Skeletal muscle satellite cell (primary cell): ENCODE results near the gene SH3BP5L. TPM values are rescaled to one million over a fixed set of nuclear protein-coding genes. Genes with fewer than 3 reads are reported as not detected.

Source experiments
- H3K27me3 ChIP-seq: 2 replicates; pipeline ENCODE4 v1.7.0; 2013; ENCODE audit warnings: low read length; ENCODE audit not compliant: control insufficient read depth, insufficient read depth
- H3K36me3 ChIP-seq: 2 replicates; pipeline ENCODE4 v1.7.0; 2013; ENCODE audit warnings: mild to moderate bottlenecking, control low read depth, low read length; ENCODE audit not compliant: insufficient read depth
- H3K4me1 ChIP-seq: 2 replicates; pipeline ENCODE4 v1.7.0; 2013; ENCODE audit warnings: low read length; ENCODE audit not compliant: control insufficient read depth, insufficient read depth
- H3K4me2 ChIP-seq: 2 replicates; pipeline ENCODE4 v1.7.0; 2013; ENCODE audit warnings: mild to moderate bottlenecking, low read length
- H3K4me3 ChIP-seq: 2 replicates; pipeline ENCODE4 v1.7.0; 2013; ENCODE audit warnings: low read length
- H3K9ac ChIP-seq: 2 replicates; pipeline ENCODE4 v1.7.0; 2013; ENCODE audit warnings: mild to moderate bottlenecking, low read depth, low read length, moderate library complexity
- H3K9me3 ChIP-seq: replicated peaks from 2 replicates; pipeline ENCODE4 v1.7.0; 2013; ENCODE audit warnings: mild to moderate bottlenecking, control low read depth, low read length
- total RNA-seq: library from RNA; depleted of rRNA; stranded (reverse); fragments of >200 nt; gene quantifications from 2 replicates; pipeline ENCODE4 v1.2.3, GENCODE V29; 2012; rRNA removed

The SH3BP5L gene
- 19.0 and 27.3 TPM in 2 replicates for total RNA-seq

DNA sequence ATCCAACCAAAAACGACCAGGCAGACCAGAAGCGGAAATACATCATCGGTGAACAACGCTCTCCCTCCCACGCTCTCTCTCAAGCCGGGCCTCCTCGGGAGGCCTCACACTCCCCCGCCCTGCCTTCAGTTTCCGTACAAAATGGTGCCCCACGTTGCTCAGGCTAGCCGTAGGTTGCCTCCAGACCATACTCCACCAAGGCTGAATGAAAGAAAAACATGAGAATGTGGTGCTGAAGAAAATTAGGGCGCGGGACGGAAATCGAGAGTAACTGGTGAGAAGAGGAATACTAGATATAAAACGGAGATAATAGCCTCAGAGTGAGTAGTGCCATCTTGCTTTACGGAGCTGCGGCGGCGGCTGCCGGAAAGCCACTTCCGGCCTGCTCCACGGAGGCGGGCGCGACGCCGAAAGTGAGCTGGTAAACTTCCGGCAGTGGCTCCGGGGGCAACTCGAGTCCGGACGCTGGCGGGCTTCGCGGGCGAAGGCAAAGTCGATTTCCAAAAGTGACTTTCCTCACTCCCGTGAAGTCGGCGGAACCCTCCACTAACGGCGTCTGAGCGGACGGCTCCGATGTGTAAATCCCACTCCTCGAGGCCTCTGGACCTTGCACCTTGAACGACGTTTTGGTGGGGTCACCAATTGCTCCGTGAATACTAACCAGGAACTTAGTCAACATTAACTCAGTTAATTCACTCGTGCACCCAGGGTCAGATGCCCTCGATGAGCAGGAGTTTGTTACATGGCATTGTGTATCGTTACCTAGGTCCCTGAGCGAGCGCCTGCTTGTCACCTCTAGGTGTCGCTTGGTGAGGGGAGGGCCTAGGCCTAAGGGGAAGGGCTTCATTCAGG lies at the start of gene SH3BP5L:
SH3BP5L (minus strand) TSS at position 7 of the 852 bp plus-strand sequence. CDS start 980 bp downstream, outside the sequence.
- H3K36me3 ChIP-seq: peaks cover 25% of the 10 kb centered on the region
- peak within 1 kb of the TSS; percentile 89 for H3K9ac ChIP-seq
- H3K4me3 ChIP-seq: peak within 1 kb of the TSS; percentile 82
- H3K27me3 ChIP-seq: peaks cover 2% of the 10 kb centered on the region
- H3K4me2 ChIP-seq: peak within 1 kb of the TSS; percentile 95
- peaks cover 44% of the 10 kb centered on the region for H3K4me1 ChIP-seq
- H3K9me3 ChIP-seq: no peaks in the 10 kb centered on the region

DNA sequence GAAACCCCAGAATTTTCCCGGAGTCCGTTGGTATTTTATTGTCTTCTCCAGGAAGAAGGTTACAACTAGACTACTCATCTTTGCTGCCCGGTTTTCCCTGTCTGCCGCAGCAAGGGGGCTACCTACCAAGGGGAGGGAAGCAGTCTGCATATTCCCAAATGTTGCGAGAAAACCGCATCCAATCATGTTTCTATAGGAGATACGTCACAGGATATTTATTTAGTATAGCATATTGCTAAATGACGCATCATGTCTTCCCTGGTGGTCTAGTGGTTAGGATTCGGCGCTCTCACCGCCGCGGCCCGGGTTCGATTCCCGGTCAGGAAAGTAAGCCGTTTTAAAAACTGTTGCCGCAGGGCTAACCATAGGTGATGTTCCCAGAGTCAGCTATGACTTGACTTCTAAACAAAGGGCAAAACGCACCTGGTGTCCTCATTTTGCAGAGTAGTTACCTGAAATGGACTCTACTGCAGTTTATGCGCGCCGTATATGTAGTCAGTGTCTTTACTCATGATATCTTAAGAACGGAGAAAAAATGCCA lies 48.3 kb upstream of the SH3BP5L start:
- H3K9me3 ChIP-seq: no peaks in the 10 kb centered on the region
- H3K9ac ChIP-seq: peak overlapping the region; percentile 56
- no peaks in the 10 kb centered on the region for H3K36me3 ChIP-seq
- no peaks in the 10 kb centered on the region for H3K4me1 ChIP-seq
- H3K4me3 ChIP-seq: peak overlapping the region; percentile 69
- H3K27me3 ChIP-seq: peaks cover 5% of the 10 kb centered on the region
- H3K4me2 ChIP-seq: peak overlapping the region; percentile 84

DNA sequence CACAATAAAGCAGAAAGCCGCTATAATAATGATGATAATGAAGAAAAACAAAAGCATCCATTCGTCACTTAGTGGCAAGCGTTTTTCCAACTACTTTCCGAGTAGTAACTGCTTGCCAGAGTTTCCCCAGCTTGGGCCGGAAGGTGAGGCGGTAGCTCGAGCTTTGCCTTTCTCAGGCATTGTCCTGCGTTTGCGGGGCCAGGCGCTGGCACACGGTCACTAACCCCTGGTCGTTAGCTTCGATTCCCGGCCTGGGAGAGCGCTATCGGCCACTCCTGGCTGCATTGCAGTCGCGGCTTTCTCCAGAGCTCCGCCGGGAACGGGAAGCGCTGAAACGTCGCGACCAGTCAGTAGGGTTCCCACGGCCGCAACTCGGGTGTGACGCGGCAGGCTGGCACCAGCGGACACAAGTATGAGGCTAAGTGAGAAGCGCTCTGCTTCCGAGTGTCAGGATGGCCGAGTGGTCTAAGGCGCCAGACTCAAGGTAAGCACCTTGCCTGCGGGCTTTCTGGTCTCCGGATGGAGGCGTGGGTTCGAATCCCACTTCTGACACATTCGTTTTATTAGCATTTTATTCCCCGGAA lies 47.8 kb upstream of the SH3BP5L start:
- H3K9me3 ChIP-seq: no peaks in the 10 kb centered on the region
- no peaks in the 10 kb centered on the region for H3K36me3 ChIP-seq
- peak overlapping the region; percentile 80 for H3K4me3 ChIP-seq
- H3K27me3 ChIP-seq: peaks cover under 1% of the 10 kb centered on the region
- peak overlapping the region; percentile 90 for H3K4me2 ChIP-seq
- H3K4me1 ChIP-seq: no peaks in the 10 kb centered on the region
- peak overlapping the region; percentile 88 for H3K9ac ChIP-seq

DNA sequence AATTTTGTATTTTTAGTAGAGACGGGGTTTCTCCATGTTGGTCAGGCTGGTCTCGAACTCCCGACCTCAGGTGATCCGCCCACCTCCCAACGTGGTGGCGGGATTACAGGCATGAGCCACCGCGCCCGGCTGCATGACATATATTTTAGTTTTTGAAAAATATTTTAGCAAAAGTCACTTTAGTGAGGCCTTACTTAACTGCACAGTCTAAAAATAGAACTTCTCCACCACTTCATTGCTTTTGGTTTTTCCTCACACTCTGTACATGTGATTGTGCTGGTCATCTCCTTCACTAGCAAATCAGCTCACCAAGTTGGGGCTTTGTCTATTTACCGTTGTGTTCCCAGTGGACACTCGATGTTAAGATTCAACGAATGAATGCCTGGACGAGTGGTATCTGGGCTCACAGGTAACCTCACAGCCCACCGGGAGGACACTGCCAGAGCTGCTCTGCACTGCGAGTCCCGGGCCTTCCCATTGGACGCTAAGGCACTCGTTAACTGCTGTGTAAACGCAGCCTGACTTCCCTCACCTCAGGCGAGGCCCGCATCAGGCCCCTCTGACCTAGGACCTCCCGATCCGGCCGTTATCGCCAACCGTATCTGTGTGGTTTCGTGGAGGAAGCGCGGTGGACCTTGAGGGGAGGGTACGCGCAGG lies 47.2 kb upstream of the SH3BP5L start:
- Histone ChIP-seq H3K9ac (peak overlapping the region; percentile 88), H3K9me3 (no peaks in the 10 kb centered on the region), H3K36me3 (no peaks in the 10 kb centered on the region), H3K4me1 (no peaks in the 10 kb centered on the region), H3K4me2 (peak overlapping the region; percentile 90), H3K27me3 (no peaks in the 10 kb centered on the region), H3K4me3 (peak overlapping the region; percentile 80)

DNA sequence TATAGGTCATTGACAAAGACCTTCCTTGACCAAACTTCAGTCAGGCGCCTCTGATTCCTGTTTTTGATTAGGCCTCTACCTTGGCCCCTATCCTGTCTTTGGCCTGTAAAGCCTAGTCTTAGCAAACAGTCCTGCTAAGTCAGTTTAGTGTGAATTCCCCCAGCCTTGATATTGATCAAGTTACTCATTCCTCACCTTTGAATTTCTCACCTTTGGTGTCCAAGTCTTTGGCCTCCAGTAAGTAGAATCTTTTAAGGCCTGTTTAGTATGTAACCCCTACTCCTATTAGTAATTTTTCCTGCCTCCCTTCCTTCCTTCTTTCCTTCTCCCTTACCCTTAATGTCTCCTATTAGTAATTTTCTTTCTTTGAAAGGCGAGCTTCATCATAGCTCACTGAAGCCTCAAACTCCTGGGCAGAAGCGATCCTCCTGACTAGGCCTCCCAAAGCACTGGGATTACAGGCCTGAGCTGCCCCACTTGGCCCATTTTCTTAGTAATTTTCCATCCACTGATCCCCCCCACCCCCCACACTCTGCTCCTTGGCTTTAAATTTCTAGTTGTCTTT lies 46.2 kb upstream of the SH3BP5L start:
- Histone ChIP-seq H3K9me3 (no peaks in the 10 kb centered on the region), H3K4me2 (peak overlapping the region; percentile 90), H3K9ac (peak overlapping the region; percentile 88), H3K27me3 (no peaks in the 10 kb centered on the region), H3K36me3 (no peaks in the 10 kb centered on the region), H3K4me1 (no peaks in the 10 kb centered on the region), H3K4me3 (peak overlapping the region; percentile 80)

DNA sequence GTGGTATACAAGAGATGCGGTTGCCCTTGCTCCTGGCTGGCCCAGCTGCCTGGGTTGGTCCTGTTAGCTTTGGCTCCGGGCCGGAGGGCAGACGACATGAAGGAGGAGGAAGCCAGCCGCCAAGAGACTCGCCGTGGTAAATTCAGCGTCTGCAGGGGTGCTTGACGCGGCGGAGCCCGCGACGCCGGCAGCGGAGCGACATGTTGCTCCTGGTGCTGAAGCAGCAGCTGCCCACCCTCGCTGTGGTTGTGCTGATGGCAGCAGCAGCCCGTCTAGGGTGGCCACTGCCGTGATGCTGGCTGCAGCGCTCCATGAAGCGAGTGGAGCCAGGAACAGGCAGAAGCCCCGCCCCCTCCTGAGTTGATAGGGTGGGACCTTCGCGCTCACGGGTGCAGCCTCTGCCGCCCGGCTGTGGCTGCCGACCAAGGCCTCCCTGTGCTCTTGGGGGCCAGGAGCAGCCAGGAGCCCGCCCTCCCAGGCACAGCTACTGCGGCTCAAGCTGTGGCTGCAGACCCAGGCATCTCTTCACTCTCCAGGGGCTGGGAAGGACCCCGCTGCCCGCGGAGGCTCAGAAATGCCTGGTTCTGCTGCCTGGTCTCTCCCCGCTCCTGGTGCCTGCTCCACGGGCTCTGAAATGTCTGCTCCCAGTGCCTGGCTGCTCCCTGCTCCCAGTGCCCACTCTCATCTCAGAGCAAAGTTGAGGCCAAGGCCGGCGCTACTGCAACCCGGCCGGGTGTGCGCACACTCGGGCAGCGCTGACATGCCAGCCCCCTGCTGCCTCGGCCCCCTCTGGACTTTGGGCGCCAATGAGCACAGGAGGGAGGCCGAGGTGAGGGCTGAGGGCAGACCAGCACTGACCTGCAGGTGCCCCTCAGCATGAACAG lies 37.5 kb upstream of the SH3BP5L start:
- Histone ChIP-seq H3K4me2 (peak overlapping the region; percentile 93), H3K4me1 (peaks cover 21% of the 10 kb centered on the region), H3K36me3 (no peaks in the 10 kb centered on the region), H3K9ac (peak overlapping the region; percentile 51), H3K4me3 (peak overlapping the region; percentile 75), H3K9me3 (no peaks in the 10 kb centered on the region), H3K27me3 (no peaks in the 10 kb centered on the region)

DNA sequence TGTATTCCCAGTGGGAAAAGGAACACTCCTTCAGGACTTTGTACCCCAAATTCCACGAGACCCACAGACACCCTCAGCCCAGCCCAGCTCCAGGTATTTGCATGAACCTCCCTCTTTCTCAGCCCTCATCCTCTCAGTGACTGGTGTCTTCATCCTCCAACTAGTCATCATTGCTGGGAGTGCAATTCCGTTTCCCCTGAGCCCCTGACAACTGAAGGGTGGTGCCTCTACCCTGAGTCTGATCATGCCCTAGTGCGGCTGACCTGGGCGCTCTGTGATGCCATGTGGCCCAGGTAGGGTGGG lies 36.9 kb upstream of the SH3BP5L start:
- Histone ChIP-seq H3K27me3 (no peaks in the 10 kb centered on the region), H3K9me3 (no peaks in the 10 kb centered on the region), H3K4me3 (peak overlapping the region; percentile 75), H3K4me2 (peak overlapping the region; percentile 93), H3K36me3 (no peaks in the 10 kb centered on the region), H3K9ac (peak overlapping the region; percentile 51), H3K4me1 (peaks cover 26% of the 10 kb centered on the region)

DNA sequence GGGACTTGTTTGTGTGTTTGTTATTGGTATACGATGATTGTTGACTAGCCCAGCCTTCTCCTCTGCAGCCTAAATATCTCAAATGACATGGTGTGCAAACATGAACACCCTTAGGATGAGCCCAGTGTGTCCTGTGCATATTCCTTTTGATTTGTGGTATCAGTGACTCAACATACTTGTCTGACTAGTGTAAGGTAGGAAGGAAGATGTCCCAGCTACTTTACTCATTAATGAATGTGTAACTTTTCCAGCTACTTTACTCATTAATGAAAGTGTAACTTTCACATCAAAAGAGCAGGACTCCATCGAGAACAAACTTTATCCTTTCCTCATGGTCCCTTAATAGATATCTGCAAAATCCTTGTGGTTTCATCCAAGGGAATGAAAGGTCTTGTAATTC lies 35.9 kb upstream of the SH3BP5L start:
- Histone ChIP-seq H3K9me3 (no peaks in the 10 kb centered on the region), H3K27me3 (no peaks in the 10 kb centered on the region), H3K4me3 (no peak overlapping the region), H3K9ac (no peak overlapping the region), H3K4me1 (peaks cover 33% of the 10 kb centered on the region), H3K36me3 (no peaks in the 10 kb centered on the region), H3K4me2 (no peak overlapping the region)

DNA sequence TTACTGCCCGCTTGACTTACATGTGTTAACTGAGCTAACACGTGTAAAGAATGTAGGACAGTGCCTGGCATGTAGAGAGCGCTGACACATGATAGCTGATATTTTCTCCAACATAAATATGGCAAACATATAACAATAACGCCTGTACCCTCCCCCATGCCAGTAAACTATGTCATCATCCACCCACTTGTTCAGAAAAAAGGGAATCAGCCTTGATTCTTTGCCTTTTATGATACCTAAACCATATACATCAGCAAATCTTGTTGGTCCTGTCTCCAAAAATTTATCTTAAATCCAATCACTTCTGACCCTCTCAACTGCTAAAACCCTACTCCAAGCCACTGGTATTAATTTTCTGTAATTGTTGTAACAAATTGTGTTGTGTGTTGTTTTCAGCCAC lies 34.3 kb upstream of the SH3BP5L start:
- Histone ChIP-seq H3K4me3 (no peak overlapping the region), H3K9ac (no peak overlapping the region), H3K4me1 (peaks cover 33% of the 10 kb centered on the region), H3K27me3 (no peaks in the 10 kb centered on the region), H3K36me3 (peaks cover 9% of the 10 kb centered on the region), H3K9me3 (no peaks in the 10 kb centered on the region), H3K4me2 (peak overlapping the region; percentile 96)

DNA sequence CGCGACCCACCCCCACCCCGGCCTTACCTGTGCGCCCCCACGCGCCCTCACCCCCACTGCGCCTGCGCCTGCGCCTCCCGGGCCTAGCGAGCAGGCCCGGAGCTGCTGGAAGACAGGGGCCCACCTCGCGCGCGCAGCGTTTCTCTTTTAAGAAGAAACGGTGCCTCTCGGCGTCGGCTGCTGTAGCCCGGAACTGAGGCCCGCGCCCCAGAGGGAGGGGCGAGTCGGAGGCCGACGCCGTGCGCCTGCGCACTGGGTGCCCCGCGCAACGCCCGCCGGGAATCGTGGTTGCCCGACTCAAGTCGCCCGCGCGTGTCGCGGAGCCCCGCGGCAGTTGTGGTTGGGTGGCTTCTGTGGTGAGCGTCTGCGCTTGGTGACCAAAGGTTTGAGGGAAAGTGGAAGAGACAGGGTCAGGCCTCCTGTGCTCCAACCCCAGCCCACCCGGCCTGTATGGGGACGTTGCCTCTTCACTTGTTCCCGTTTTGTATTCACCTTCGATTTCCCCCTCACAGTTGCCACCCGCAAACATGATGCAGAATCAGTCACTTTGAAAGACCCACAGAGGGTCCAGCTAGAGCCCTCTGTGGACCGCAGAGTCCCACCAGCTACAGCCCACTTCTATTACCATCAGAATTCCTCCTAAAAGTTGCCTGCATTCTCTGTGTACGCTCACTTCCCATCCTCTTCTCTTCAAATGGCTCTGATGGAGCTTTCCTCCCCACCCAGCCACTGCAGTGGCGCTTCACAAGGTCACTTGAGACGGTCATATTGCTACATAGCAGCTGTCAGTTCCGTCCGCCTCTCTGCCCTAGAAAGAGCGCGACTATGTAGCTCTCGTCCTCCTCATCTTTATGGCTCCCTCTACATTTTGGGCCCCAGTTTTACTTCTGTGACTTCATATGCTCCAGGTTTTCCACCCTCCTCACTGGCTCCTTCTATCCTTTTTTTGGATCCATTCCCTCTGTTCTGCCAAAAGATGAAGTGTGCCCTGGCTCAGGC lies 33.5 kb upstream of the SH3BP5L start, which contains the start of gene ZNF692:
ZNF692 (minus strand) TSS at position 195 of the 999 bp plus-strand sequence. CDS start 776 bp downstream, outside the sequence.
- H3K9me3 ChIP-seq: no peaks in the 10 kb centered on the region
- H3K4me1 ChIP-seq: peaks cover 33% of the 10 kb centered on the region
- peak within 1 kb of the TSS; percentile 89 for H3K9ac ChIP-seq
- no peaks in the 10 kb centered on the region for H3K27me3 ChIP-seq
- H3K36me3 ChIP-seq: peaks cover 16% of the 10 kb centered on the region
- peak within 1 kb of the TSS; percentile 88 for H3K4me3 ChIP-seq
- H3K4me2 ChIP-seq: peak within 1 kb of the TSS; percentile 96
